OCI-LY1 (cell line): ENCODE measurements around the gene ELOVL4.

ENCODE experiments used
- H2AFZ ChIP-seq: fragments of 200-600 bp; sonication (generic), shearing (Covaris generic); 2 replicates; pipeline ENCODE4 v1.6.0; 2014; ENCODE audit warnings: antibody characterized with exemption, mild to moderate bottlenecking, low read length
- H3F3A ChIP-seq: fragments of 200-600 bp; sonication (generic), shearing (Covaris generic); 2 replicates; pipeline ENCODE4 v1.6.0; 2014; ENCODE audit warnings: mild to moderate bottlenecking, antibody characterized with exemption, low read length, moderate library complexity; ENCODE audit not compliant: insufficient read depth
- H3K27ac ChIP-seq: fragments of 200-600 bp; sonication (generic); 2 replicates; pipeline ENCODE4 v1.5.1; 2014; ENCODE audit warnings: low read length, mixed run types, mild to moderate bottlenecking, low read depth; ENCODE audit not compliant: poor library complexity, severe bottlenecking
- H3K27me3 ChIP-seq: fragments of 200-600 bp; sonication (generic); 2 replicates; pipeline ENCODE4 v1.6.0; 2014; ENCODE audit warnings: antibody characterized with exemption, mild to moderate bottlenecking, low read length, moderate library complexity; ENCODE audit not compliant: insufficient read depth
- H3K36me3 ChIP-seq: fragments of 200-600 bp; sonication (generic); 2 replicates; pipeline ENCODE4 v1.6.1; 2014; ENCODE audit warnings: mild to moderate bottlenecking, antibody characterized with exemption, low read length, moderate library complexity, mixed read lengths; ENCODE audit not compliant: insufficient read depth
- H3K4me1 ChIP-seq: fragments of 200-600 bp; sonication (generic); 2 replicates; pipeline ENCODE4 v1.5.1; 2014; ENCODE audit warnings: mild to moderate bottlenecking, low read length, moderate library complexity; ENCODE audit not compliant: insufficient read depth, severe bottlenecking
- H3K4me2 ChIP-seq: fragments of 200-600 bp; sonication (generic), shearing (Covaris generic); 2 replicates; pipeline ENCODE4 v1.6.1; 2014; ENCODE audit warnings: low read length
- H3K4me3 ChIP-seq: fragments of 200-600 bp; sonication (generic); 2 replicates; pipeline ENCODE4 v1.5.1; 2014; ENCODE audit warnings: low read length, low read depth, mild to moderate bottlenecking, mixed read lengths; ENCODE audit not compliant: poor library complexity, severe bottlenecking
- H3K79me2 ChIP-seq: fragments of 200-600 bp; shearing (Covaris generic); 2 replicates; pipeline ENCODE4 v1.6.1; 2016; ENCODE audit warnings: mixed run types, low read length, mixed read lengths; ENCODE audit not compliant: insufficient read depth
- H3K9ac ChIP-seq: fragments of 200-600 bp; sonication (generic), shearing (Covaris generic); 2 replicates; pipeline ENCODE4 v1.6.1; 2014; ENCODE audit warnings: mild to moderate bottlenecking, low read length, mixed read lengths
- H3K9me2 ChIP-seq: fragments of 200-600 bp; sonication (generic), shearing (Covaris generic); 2 replicates; pipeline ENCODE4 v1.6.1; 2014; ENCODE audit warnings: low read depth, mild to moderate bottlenecking, low read length, mixed read lengths
- H3K9me3 ChIP-seq: fragments of 200-600 bp; shearing (Covaris generic); 2 replicates; pipeline ENCODE4 v1.6.1; 2014; ENCODE audit warnings: low read length, mixed read lengths
- H4K20me1 ChIP-seq: fragments of 200-600 bp; sonication (generic), shearing (Covaris generic); 2 replicates; pipeline ENCODE4 v1.6.0; 2016; ENCODE audit warnings: mild to moderate bottlenecking, low read length; ENCODE audit not compliant: insufficient read depth
- EZH2 ChIP-seq: fragments of 200-600 bp; sonication (generic), shearing (Covaris generic); IDR thresholded peaks from 2 replicates; pipeline ENCODE4 v1.8.0; 2017; ENCODE audit warnings: borderline replicate concordance, mixed run types, mild to moderate bottlenecking, antibody characterized with exemption, low read length, moderate library complexity, mixed read lengths
- TF ChIP-seq, protein P1 (sequence below): fragments of 200-600 bp; sonication (generic), shearing (Covaris generic); IDR thresholded peaks from 2 replicates; pipeline ENCODE4 v1.5.1; 2017; ENCODE audit warnings: mild to moderate bottlenecking, antibody characterized with exemption, low read length, moderate library complexity, mixed read lengths

The ELOVL4 gene

DNA sequence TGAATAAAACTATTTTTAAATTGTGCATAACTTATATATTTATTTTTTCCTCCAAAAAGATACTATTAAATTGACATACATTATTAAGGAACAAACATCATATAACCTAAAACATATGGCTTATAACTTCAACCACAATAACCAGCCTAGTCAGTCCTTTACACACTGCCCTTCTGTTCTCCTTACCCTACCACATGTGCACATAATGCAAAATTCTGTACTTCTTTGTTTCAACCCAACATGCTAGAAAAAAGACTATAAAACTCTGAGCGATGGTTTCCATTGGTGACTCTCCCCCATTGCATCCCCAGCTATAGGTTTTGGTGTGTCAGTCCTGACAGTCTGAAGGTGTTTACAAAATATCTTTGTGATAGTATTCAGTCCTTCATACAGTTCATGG lies 42.3 kb upstream of the ELOVL4 start:
- no peaks in the 10 kb centered on the region for H3K4me1 ChIP-seq
- H3K4me3 ChIP-seq = no peak overlapping the region
- TF ChIP-seq EZH2 = no peak
- TF ChIP-seq, protein P1, sequence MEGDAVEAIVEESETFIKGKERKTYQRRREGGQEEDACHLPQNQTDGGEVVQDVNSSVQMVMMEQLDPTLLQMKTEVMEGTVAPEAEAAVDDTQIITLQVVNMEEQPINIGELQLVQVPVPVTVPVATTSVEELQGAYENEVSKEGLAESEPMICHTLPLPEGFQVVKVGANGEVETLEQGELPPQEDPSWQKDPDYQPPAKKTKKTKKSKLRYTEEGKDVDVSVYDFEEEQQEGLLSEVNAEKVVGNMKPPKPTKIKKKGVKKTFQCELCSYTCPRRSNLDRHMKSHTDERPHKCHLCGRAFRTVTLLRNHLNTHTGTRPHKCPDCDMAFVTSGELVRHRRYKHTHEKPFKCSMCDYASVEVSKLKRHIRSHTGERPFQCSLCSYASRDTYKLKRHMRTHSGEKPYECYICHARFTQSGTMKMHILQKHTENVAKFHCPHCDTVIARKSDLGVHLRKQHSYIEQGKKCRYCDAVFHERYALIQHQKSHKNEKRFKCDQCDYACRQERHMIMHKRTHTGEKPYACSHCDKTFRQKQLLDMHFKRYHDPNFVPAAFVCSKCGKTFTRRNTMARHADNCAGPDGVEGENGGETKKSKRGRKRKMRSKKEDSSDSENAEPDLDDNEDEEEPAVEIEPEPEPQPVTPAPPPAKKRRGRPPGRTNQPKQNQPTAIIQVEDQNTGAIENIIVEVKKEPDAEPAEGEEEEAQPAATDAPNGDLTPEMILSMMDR = no peak
- H3F3A ChIP-seq = no peaks in the 10 kb centered on the region
- no peak overlapping the region for H3K9ac ChIP-seq
- H3K9me2 ChIP-seq = no peaks in the 10 kb centered on the region
- H3K27me3 ChIP-seq = no peaks in the 10 kb centered on the region
- H3K27ac ChIP-seq = no peak overlapping the region
- no peaks in the 10 kb centered on the region for H3K9me3 ChIP-seq
- no peak overlapping the region for H3K4me2 ChIP-seq
- H2AFZ ChIP-seq = no peak overlapping the region
- no peaks in the 10 kb centered on the region for H3K79me2 ChIP-seq
- no peaks in the 10 kb centered on the region for H4K20me1 ChIP-seq
- H3K36me3 ChIP-seq = no peaks in the 10 kb centered on the region

GRCh38 chr6:79985128-79985527 lies 37.8 kb upstream of the ELOVL4 start:
- TF ChIP-seq, protein P1 = no peak
- no peak for TF ChIP-seq EZH2
- Histone ChIP-seq H3K9me3 (no peaks in the 10 kb centered on the region), H3K27ac (no peak overlapping the region), H3K4me2 (no peak overlapping the region), H4K20me1 (no peaks in the 10 kb centered on the region), H2AFZ (no peak overlapping the region), H3K27me3 (no peaks in the 10 kb centered on the region), H3F3A (no peaks in the 10 kb centered on the region), H3K9me2 (no peaks in the 10 kb centered on the region), H3K79me2 (no peaks in the 10 kb centered on the region), H3K9ac (no peak overlapping the region), H3K36me3 (no peaks in the 10 kb centered on the region), H3K4me1 (no peaks in the 10 kb centered on the region), H3K4me3 (no peak overlapping the region)

DNA sequence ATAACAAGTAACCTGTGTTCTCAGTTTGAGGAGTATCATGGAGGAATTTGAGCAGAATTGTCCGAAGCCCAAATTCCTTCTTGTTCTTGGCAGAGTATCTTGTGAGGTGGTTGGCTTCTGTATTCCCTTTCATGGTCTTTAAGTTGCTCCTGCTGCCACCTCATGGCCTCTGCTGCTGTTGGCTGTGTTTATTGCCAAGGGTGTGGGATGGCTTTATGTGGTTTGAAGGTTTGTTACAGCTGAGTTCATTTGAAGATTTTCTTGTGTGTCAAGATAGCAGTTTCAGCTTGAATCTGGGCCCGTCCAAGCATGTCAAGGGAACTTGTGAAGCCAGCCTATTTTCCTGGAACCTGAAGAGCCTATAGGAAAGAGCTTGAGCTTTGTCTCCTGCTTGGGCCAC lies 36.9 kb upstream of the ELOVL4 start:
- H3K27ac ChIP-seq = no peak overlapping the region
- H3K79me2 ChIP-seq = no peaks in the 10 kb centered on the region
- H3K4me3 ChIP-seq = no peak overlapping the region
- no peaks in the 10 kb centered on the region for H3K9me2 ChIP-seq
- no peaks in the 10 kb centered on the region for H3K36me3 ChIP-seq
- H3K9ac ChIP-seq = no peak overlapping the region
- H3F3A ChIP-seq = no peaks in the 10 kb centered on the region
- H4K20me1 ChIP-seq = no peaks in the 10 kb centered on the region
- no peaks in the 10 kb centered on the region for H3K27me3 ChIP-seq
- no peaks in the 10 kb centered on the region for H3K9me3 ChIP-seq
- TF ChIP-seq, protein P1 = no peak
- no peak for TF ChIP-seq EZH2
- no peak overlapping the region for H2AFZ ChIP-seq
- H3K4me1 ChIP-seq = no peaks in the 10 kb centered on the region
- no peak overlapping the region for H3K4me2 ChIP-seq
